ENCODE measurements around the gene ZNF343.
A peak's percentile ranks its signal among the peaks of the same experiment; 100 is the strongest.

The ZNF343 gene

GRCh38 chr20:2521369-2522305 is 12.9 kb upstream of the ZNF343 start:
- POLR2A ChIA-PET, result interaction anchor here (1.3 to 1.6 kb wide), 2 partner anchors 51 to 130 kb away, joined by 6 to 7 read pairs; partner anchors contain the start of genes NOP56 and SNRPB
- DNase-seq (ENCODE audit: extremely low spot score), result no peak
- CTCF ChIA-PET, result interaction anchor here (0.6 to 6.3 kb wide), 37 partner anchors 10 to 1257 kb away, joined by 3 to 138 read pairs (median 6); partner anchors contain the start of genes IDH3B, NOP56, SNRPB and TMC2
- TF ChIP-seq, protein P1, sequence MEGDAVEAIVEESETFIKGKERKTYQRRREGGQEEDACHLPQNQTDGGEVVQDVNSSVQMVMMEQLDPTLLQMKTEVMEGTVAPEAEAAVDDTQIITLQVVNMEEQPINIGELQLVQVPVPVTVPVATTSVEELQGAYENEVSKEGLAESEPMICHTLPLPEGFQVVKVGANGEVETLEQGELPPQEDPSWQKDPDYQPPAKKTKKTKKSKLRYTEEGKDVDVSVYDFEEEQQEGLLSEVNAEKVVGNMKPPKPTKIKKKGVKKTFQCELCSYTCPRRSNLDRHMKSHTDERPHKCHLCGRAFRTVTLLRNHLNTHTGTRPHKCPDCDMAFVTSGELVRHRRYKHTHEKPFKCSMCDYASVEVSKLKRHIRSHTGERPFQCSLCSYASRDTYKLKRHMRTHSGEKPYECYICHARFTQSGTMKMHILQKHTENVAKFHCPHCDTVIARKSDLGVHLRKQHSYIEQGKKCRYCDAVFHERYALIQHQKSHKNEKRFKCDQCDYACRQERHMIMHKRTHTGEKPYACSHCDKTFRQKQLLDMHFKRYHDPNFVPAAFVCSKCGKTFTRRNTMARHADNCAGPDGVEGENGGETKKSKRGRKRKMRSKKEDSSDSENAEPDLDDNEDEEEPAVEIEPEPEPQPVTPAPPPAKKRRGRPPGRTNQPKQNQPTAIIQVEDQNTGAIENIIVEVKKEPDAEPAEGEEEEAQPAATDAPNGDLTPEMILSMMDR (IDR thresholded peaks at IDR 0.05; ENCODE audit: control extremely low read depth, extremely low read depth, low read depth, missing control alignments), result peak; percentile 94

GRCh38 chr20:2520617-2521016 is 11.9 kb upstream of the ZNF343 start:
- no peak for DNase-seq (ENCODE audit: extremely low spot score)
- TF ChIP-seq, protein P1 (IDR thresholded peaks at IDR 0.05; ENCODE audit: control extremely low read depth, extremely low read depth, low read depth, missing control alignments), result no peak
- CTCF ChIA-PET, result interaction anchor here (1.1 to 6.3 kb wide), 10 partner anchors 9 to 313 kb away, joined by 3 to 138 read pairs (median 8); partner anchors contain the start of genes SNRPB, TMC2 and ZNF343
- POLR2A ChIA-PET, result no interaction called here

DNA sequence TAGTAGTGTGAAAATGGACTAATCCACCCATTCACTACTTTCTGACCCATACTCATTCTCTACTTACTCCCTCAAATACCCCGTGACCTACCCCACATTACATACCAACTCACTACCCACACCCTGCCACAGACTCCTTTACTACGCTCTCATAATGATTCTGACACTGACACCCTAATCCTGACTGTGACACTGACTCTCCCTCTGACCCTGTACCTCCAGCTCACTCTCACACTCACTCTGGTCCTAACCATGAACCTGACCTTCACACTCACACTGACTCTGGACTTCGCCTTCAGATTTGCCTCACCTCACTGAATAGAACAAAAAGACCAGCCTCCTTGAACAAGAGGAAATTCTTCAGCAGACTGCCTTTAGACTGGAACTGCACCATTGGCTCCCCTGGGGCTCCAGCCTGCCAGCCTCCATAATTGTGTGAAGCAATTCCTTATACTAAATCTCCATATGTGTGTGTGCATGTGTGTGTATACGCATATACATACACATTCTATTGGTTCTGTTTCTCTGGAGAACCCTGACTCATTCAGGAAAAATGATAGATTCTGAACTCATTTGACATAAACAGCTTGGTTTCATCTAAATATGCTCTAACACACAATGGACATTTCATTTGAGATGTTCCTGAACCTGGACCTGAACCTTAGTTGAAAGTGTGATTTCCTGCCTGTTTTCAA is 10.5 kb upstream of the ZNF343 start:
- TF ChIP-seq, protein P1 (IDR thresholded peaks at IDR 0.05; ENCODE audit: control extremely low read depth, extremely low read depth, low read depth, missing control alignments), result no peak
- ChIA-PET POLR2A (no interaction called here), CTCF (interaction anchor here (1.1 to 6.3 kb wide), 6 partner anchors 8 to 312 kb away, joined by 3 to 138 read pairs (median 5); partner anchors contain the start of gene ZNF343)
- no peak for DNase-seq (ENCODE audit: extremely low spot score)

- ChIA-PET CTCF (no interaction called here), POLR2A (no interaction called here)
- TF ChIP-seq, protein P1 (IDR thresholded peaks at IDR 0.05; ENCODE audit: control extremely low read depth, extremely low read depth, low read depth, missing control alignments), result no peak
- no peak for DNase-seq (ENCODE audit: extremely low spot score)
These were observed 9.8 kb upstream of the ZNF343 start for GRCh38 chr20:2518558-2518957.

GRCh38 chr20:2518096-2518495 is 9.4 kb upstream of the ZNF343 start:
- POLR2A ChIA-PET, result no interaction called here
- TF ChIP-seq, protein P1 (IDR thresholded peaks at IDR 0.05; ENCODE audit: control extremely low read depth, extremely low read depth, low read depth, missing control alignments), result no peak
- DNase-seq (ENCODE audit: extremely low spot score), result no peak
- CTCF ChIA-PET, result no interaction called here

GRCh38 chr20:2516399-2516798 is 7.7 kb upstream of the ZNF343 start:
- ChIA-PET POLR2A (interaction anchor here (0.6 to 1.1 kb wide), 2 partner anchors 10 to 46 kb away, joined by 3 to 6 read pairs; partner anchors contain the start of gene SNRPB), CTCF (no interaction called here)
- TF ChIP-seq, protein P1 (IDR thresholded peaks at IDR 0.05; ENCODE audit: control extremely low read depth, extremely low read depth, low read depth, missing control alignments), result no peak
- no peak for DNase-seq (ENCODE audit: extremely low spot score)
